ENCODE data around the gene SOX13.
A peak's percentile ranks its signal among the peaks of the same experiment; 100 is the strongest.

SOX13 gene

GRCh38 chr1:204162494-204163074 lies 89.7 kb downstream of the SOX13 start:
- DNase-seq (ENCODE audit: low spot score) = peak; percentile 82
- TF ChIP-seq, protein P1, sequence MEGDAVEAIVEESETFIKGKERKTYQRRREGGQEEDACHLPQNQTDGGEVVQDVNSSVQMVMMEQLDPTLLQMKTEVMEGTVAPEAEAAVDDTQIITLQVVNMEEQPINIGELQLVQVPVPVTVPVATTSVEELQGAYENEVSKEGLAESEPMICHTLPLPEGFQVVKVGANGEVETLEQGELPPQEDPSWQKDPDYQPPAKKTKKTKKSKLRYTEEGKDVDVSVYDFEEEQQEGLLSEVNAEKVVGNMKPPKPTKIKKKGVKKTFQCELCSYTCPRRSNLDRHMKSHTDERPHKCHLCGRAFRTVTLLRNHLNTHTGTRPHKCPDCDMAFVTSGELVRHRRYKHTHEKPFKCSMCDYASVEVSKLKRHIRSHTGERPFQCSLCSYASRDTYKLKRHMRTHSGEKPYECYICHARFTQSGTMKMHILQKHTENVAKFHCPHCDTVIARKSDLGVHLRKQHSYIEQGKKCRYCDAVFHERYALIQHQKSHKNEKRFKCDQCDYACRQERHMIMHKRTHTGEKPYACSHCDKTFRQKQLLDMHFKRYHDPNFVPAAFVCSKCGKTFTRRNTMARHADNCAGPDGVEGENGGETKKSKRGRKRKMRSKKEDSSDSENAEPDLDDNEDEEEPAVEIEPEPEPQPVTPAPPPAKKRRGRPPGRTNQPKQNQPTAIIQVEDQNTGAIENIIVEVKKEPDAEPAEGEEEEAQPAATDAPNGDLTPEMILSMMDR (IDR thresholded peaks at IDR 0.05) = peak; percentile 100
- no peak overlapping the region for H3K4me3 ChIP-seq
- no peak overlapping the region for H3K27ac ChIP-seq

- TF ChIP-seq, protein P1 (IDR thresholded peaks at IDR 0.05) = no peak
- no peak for DNase-seq (ENCODE audit: low spot score)
- H3K27ac ChIP-seq = no peak within 1 kb of the TSS
These were observed 93.3 kb downstream of the SOX13 start, which contains the start of gene REN for GRCh38 chr1:204166219-204166618. REN (minus strand) TSS chr1:204166337; CDS start chr1:204166293, 44 bp downstream.

DNA sequence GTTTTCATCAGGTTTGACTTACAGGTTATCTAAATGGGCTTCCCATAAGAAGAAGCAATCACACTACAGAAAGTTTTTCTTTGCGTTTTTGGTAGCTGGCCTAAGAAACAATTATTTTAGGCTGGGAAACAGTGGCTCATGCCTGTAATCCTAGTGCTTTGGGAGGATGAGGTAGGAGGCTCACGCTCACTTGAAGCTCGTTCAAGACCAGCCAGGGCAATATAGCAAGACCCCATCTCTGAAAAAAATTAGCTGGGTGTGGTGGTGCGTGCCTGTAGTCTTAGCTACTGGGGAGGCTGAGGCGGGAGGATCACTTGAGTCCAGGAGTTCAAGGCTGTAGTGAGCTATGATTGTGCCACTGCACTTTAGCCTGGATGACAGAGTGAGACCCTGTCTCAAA lies 94.8 kb downstream of the SOX13 start:
- TF ChIP-seq, protein P1 (IDR thresholded peaks at IDR 0.05) = no peak
- H3K27ac ChIP-seq = no peak overlapping the region
- H3K4me3 ChIP-seq = no peak overlapping the region
- DNase-seq (ENCODE audit: low spot score) = no peak

More at GRCh38 chr1:204166219-204166618, 93.3 kb downstream of the SOX13 start, which contains the start of gene REN:
- H3K4me3 ChIP-seq = no peak within 1 kb of the TSS

DNA sequence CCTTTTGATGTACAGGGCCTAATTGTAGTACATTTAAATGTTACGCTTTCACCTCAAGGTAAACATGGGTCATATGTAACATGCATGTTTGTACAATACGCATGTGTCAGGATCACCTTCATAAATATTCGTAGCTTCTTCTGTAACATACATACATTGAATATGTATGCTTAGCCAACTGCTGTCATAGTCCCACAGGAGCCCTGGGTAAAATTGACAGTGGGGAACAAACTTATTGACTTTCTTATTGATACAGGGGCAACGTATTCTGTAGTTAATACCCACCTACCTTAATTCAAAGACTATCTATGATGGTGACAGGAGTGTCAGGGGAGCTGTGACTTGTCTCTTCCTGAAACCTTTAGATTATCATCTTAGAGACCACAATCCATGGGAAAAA lies 96.9 kb downstream of the SOX13 start:
- Histone ChIP-seq H3K27ac (no peak overlapping the region), H3K4me3 (no peak overlapping the region)
- DNase-seq (ENCODE audit: low spot score) = no peak
- TF ChIP-seq, protein P1 (IDR thresholded peaks at IDR 0.05) = no peak

- no peak for DNase-seq (ENCODE audit: low spot score)
- Histone ChIP-seq H3K27ac (no peak overlapping the region), H3K4me3 (no peak overlapping the region)
- TF ChIP-seq, protein P1 (IDR thresholded peaks at IDR 0.05) = no peak
These were observed 97.7 kb downstream of the SOX13 start for GRCh38 chr1:204170494-204171155.

DNA sequence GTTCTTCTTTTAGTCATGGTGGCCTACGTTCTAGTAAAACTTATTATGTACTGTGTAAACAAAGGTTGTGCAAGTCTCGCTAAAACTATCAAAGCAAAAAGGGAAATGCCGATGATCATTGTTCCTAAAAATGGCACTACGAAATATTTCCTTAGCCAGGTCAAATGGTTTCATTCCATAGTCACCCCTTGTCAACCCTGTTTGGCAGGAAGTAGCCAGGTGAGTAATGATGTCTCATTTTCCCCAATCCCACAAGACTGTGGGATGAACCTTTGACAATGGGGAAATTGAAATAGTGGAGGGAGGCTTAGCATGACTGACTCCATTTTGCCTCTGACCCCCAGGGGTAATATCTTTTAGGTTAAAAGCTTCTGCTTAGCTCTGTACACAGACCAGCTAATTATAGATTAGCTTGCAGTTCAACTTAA lies 98.8 kb downstream of the SOX13 start:
- Histone ChIP-seq H3K4me3 (no peak overlapping the region), H3K27ac (no peak overlapping the region)
- no peak for DNase-seq (ENCODE audit: low spot score)
- TF ChIP-seq, protein P1 (IDR thresholded peaks at IDR 0.05) = no peak

Data from coronary artery (tissue), 2 donors.